ENCODE results near the gene TTLL12. TPM values are rescaled to one million over a fixed set of nuclear protein-coding genes. Genes with fewer than 3 reads are reported as not detected.

Gene TTLL12
- total RNA-seq, 1 donor from 2014 or later = 10.6 TPM

DNA sequence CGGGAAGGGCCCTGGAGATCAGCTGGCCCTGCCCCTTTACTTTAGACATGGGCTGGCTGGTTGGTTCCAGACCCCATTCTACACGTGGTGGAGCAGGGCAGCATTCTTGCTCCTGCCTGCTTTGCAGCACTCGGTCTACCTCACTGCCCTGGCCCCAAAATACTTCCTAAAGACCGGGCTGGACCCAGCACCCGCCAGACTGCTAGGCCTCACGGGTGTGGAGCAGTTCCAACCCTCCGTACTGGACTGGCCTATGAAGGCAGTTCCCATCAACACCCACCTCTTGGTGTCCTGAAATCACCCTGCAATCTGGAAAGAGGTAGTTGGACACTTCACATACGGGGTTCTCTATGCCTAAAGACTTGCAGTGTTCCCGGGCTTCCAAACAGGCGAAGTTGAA is 50.1 kb downstream of the TTLL12 start:
- Histone ChIP-seq H3K4me3 (no peak overlapping the region), H3K36me3 (peaks cover 28 to 50% of the 10 kb centered on the region in 2 donors), H3K4me1 (peaks cover 3 to 7% of the 10 kb centered on the region in 2 donors), H3K27ac (no peak overlapping the region), H3K27me3 (no peaks in the 10 kb centered on the region), H3K9me3 (no peaks in the 10 kb centered on the region)
- TF ChIP-seq, protein P1, sequence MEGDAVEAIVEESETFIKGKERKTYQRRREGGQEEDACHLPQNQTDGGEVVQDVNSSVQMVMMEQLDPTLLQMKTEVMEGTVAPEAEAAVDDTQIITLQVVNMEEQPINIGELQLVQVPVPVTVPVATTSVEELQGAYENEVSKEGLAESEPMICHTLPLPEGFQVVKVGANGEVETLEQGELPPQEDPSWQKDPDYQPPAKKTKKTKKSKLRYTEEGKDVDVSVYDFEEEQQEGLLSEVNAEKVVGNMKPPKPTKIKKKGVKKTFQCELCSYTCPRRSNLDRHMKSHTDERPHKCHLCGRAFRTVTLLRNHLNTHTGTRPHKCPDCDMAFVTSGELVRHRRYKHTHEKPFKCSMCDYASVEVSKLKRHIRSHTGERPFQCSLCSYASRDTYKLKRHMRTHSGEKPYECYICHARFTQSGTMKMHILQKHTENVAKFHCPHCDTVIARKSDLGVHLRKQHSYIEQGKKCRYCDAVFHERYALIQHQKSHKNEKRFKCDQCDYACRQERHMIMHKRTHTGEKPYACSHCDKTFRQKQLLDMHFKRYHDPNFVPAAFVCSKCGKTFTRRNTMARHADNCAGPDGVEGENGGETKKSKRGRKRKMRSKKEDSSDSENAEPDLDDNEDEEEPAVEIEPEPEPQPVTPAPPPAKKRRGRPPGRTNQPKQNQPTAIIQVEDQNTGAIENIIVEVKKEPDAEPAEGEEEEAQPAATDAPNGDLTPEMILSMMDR (IDR thresholded peaks at IDR 0.05) = no peak
- no peak for DNase-seq (ENCODE audit: low spot score in 2 of 2)
- intact Hi-C loops (cut with DNase I) = no loop called here

DNA sequence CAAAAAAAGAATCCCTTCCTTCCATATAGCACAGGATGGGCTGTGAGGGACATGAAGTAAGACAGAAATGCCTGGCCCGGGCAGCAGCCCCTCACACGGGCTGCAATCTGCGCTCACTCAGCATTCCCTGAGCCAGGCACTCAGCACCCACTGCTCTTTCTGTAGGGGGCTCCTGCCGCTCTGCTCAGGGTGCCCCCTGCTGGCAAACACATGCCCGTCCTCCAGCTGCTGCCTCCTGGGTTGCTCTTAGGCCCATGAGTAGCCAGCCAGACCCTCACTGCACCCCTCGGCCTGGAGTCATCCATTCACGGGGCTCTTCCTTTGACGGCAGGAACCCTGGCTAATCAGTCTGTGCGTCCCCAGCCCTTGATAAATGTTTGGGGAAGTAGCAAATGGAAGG is 50.7 kb downstream of the TTLL12 start:
- Histone ChIP-seq H3K4me1 (peaks cover 3 to 9% of the 10 kb centered on the region in 2 donors), H3K4me3 (no peak overlapping the region), H3K27me3 (no peaks in the 10 kb centered on the region), H3K36me3 (peaks cover 28 to 50% of the 10 kb centered on the region in 2 donors), H3K9me3 (no peaks in the 10 kb centered on the region), H3K27ac (no peak overlapping the region)
- no peak for DNase-seq (ENCODE audit: low spot score in 2 of 2)
- intact Hi-C loops (cut with DNase I) = no loop called here
- TF ChIP-seq, protein P1 (IDR thresholded peaks at IDR 0.05) = peak; percentile 9 to 49 (median 32)

DNA sequence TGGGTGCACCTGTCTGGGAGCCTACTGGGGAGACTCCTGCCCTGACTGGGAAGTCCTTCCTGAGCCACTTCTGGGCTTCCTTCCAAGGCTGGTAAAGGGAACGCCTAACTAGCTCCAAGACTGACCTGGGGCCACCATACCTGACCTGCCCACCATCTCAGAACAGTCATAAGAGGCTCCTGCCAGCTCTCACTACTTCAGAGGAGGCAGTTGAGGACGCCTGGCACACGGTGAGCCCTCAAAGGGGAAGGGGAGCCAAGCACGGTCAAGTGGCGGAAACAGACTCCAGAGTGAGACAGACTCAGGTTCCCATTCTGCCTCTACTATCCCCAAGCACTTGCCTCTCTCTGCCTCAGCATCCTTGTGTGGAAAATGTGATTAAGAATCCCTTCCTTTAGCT is 51.4 kb downstream of the TTLL12 start:
- no peak for DNase-seq (ENCODE audit: low spot score in 2 of 2)
- TF ChIP-seq, protein P1 (IDR thresholded peaks at IDR 0.05) = no peak
- intact Hi-C loops (cut with DNase I) = no loop called here
- H3K27ac ChIP-seq = no peak overlapping the region
- H3K27me3 ChIP-seq = no peaks in the 10 kb centered on the region
- H3K4me1 ChIP-seq = peaks cover 3 to 9% of the 10 kb centered on the region in 2 donors
- H3K36me3 ChIP-seq = peaks cover 28 to 47% of the 10 kb centered on the region in 2 donors
- H3K9me3 ChIP-seq = no peaks in the 10 kb centered on the region
- no peak overlapping the region for H3K4me3 ChIP-seq

DNA sequence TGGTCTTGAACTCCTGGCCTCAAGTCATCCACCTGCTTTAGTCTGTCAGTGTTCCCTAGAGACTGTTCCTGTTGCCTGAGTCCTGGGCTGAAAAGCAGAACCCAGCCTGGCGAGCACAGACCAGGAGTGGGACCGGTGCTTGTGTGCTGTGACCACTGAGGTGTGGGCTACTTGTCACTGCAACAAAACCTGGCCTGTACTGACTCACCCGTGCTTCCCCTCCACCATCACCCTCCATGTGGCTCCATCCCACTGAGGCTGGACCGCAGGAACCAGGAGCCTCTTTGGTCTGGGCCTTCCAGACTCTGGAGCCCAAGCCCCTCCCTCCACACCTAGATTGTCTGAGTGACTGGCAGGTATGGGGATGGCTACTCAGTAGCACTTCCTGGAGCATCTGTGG is 52.4 kb downstream of the TTLL12 start:
- TF ChIP-seq, protein P1 (IDR thresholded peaks at IDR 0.05) = no peak
- intact Hi-C loops (cut with DNase I) = no loop called here
- peaks cover 26 to 40% of the 10 kb centered on the region in 2 donors for H3K36me3 ChIP-seq

DNA sequence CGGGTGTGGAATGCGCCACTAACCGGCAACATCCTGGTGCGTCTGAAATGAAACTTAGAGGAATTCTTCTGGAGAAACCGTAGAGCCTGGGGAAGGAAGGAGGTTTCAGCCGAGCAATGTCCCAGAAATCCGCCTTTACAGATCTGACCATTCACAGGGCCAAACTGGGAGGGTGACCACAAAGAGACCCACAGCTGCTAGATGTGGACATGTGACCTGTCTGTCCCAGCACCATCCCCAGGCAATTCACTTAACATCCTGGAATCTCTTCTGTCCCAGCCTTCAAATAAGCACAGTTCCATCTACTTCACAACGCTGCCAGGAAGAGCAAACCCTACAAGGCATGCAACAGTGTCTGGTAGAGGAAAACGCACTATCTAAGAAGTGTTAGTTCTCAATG is 53.5 kb downstream of the TTLL12 start:
- Histone ChIP-seq H3K4me3 (no peak overlapping the region), H3K27ac (no peak overlapping the region), H3K9me3 (no peaks in the 10 kb centered on the region), H3K36me3 (peaks cover 26 to 32% of the 10 kb centered on the region in 2 donors), H3K27me3 (no peaks in the 10 kb centered on the region), H3K4me1 (peaks cover 3 to 9% of the 10 kb centered on the region in 2 donors)
- intact Hi-C loops (cut with DNase I) = no loop called here
- DNase-seq (ENCODE audit: low spot score in 2 of 2) = no peak
- TF ChIP-seq, protein P1 (IDR thresholded peaks at IDR 0.05) = no peak

More for the DNA sequence above, 52.4 kb downstream of the TTLL12 start:
- Histone ChIP-seq H3K4me3 (no peak overlapping the region), H3K4me1 (peaks cover 3 to 9% of the 10 kb centered on the region in 2 donors), H3K27ac (no peak overlapping the region), H3K9me3 (no peaks in the 10 kb centered on the region), H3K27me3 (no peaks in the 10 kb centered on the region)
- DNase-seq (ENCODE audit: low spot score in 2 of 2) = no peak
